Fibroblast of the conjunctiva (primary cell): ENCODE results near the gene SOX21.

Experiments
- DNase-seq: peaks from one replicate; pipeline ENCODE4 v3.0.0-alpha.2; 2010; ENCODE audit warnings: low read depth

The SOX21 gene

GRCh38 chr13:94709001-94709834 lies 3.1 kb downstream of the SOX21 start:
- no peak for DNase-seq

DNA sequence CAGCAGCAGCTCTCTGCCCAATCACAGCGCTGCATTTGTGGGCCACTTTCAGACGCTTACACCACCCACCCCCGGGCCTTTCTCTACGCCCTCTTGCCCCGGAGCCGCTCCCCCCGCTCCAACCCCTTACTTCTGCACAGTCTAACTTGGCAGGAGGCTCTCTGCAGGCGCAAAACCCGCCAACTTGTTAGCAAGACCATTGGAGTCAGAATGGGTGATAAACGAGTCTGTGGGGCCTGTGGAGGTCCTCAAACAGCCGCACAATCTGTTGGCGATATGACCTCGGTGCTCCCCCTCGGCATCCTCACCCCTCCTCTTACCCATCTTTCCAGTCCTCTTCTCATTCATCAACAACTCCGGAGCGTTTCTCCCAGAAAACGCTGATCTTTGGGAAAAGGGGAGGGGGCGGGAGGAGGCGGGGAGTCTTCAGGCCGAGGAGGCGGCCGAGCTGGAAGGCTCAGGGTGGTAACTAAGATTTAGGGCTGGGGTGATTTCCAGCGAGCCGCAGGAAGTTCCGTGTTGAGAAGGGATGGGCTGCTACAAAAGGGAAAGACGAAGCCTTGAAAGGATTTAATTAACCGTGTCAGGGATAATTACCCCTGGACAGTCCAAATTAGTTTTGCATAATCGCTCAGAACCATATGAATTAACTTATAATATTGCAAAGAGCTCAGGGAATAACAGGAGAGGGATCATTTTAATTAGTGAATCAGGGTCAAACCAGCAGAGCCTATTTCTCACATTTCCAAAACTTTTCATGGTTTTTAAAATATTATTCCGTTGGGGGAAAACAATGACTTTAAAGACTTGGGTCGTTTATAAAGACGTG lies 4.1 kb downstream of the SOX21 start:
- DNase-seq: no peak

DNA sequence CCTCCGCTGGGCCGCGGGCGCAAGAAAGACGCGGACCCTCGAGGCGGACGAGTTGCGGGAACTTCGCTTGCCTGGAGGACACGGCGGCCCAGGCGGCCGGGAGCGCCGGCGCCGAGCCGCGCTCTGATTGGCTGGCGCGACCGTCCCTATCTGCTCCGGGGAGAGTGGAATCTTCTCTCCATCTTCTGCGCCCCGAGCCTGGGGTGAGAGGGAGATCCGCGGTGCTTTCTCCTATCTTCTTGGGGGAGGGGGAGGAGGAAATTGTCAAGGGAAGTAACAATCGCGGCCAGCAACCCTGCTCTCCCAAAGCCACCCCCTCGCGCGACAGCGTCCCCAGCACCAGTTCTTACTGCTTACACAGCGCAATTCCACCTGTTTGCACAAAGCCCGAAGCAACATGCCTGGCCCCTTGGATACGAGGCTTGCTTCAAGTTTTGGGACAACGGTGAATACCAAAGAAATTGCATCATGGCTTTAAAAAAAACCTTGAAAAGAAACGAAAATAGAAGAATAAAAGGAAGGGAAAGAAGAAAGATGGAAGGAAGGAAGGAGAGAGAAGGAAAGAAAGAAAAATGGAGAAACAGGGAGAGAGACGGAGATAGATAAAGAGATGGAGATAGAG lies 4.8 kb downstream of the SOX21 start:
- DNase-seq: no peak

DNA sequence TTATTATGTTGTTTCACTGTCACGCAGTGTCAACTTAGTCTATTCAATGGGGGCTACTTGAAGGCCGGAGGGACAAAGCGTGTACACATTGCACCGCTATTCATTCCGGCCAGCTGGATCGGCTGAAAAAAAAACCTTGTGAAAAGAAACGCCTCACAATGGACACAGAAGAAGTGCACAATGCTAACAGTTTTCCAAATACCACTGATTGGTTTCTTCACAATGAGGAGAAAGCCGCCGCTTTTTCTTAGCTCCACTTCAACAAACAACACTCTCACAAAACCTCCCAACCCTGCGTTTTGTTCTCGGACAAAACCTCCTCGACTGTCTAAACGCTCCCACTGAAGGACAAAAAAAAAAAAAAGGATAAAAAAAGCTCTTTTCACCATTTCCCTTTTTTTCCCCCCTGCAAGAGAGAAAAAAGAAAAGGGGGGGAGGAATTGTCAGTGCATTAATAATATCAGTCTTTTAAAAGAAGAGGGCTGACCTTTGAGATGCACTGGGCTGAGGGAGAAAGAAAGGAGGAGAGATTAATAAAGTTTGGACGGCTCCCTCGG lies 5.4 kb downstream of the SOX21 start:
- no peak for DNase-seq

- DNase-seq: no peak
Measured at GRCh38 chr13:94706101-94706842, 6.1 kb downstream of the SOX21 start.

- no peak for DNase-seq
Measured at GRCh38 chr13:94705081-94706030, 7.0 kb downstream of the SOX21 start.

GRCh38 chr13:94704377-94705080 lies 7.8 kb downstream of the SOX21 start:
- no peak for DNase-seq

- DNase-seq: no peak
Measured at GRCh38 chr13:94703721-94704314, 8.5 kb downstream of the SOX21 start.

GRCh38 chr13:94703271-94703670 lies 9.1 kb downstream of the SOX21 start:
- DNase-seq: no peak

- no peak for DNase-seq
Measured at GRCh38 chr13:94702181-94703041, 9.9 kb downstream of the SOX21 start.

- DNase-seq: no peak
Measured at GRCh38 chr13:94701313-94702180, 10.8 kb downstream of the SOX21 start.

DNA sequence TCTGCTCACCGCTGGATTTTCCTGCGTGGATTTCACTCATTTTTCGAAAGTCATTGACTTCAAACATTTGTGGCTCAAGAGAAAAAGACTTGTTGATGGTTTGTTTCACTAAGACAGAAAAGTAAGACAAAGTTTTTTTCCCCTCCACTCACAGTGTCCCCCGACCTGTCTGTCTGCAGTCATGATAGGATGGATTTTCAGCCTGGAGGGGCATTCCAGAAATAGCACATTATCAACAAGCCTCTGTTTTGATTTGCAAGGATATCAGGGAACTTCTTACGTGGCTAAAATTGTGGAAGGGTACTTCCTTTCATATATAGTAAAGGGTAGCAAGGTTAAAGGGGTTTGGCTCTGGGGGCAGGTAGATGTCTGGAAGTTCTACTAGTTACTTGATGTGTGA lies 11.8 kb downstream of the SOX21 start:
- DNase-seq: no peak

- no peak for DNase-seq
Measured at GRCh38 chr13:94700051-94700535, 12.3 kb downstream of the SOX21 start.

GRCh38 chr13:94696171-94696570 lies 16.2 kb downstream of the SOX21 start:
- DNase-seq: no peak

GRCh38 chr13:94692030-94692429 lies 20.3 kb downstream of the SOX21 start:
- no peak for DNase-seq

DNA sequence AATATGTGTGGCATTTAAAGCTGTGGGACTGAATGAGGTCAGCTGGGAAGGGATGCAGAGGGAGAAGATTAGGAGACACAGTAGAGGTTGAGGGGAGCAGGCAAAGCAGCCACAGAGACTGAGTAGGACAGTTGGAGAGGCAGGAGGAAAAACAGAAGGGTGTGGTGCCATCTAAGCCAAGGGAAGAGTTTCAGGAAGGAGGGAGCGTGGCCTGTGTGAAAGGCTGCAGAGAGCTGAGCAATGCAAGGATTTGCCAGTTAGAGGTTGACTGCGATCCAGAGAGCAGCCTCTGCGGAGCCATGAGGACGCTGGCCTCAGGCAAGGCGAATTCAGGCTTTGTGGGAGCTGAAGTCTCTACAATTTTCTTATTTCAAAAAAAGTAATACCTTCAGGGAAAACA lies 28.9 kb downstream of the SOX21 start:
- DNase-seq: no peak

GRCh38 chr13:94682229-94682628 lies 30.1 kb downstream of the SOX21 start:
- DNase-seq: no peak
